Hematopoietic multipotent progenitor cell (in vitro differentiated cells): Measurements from ENCODE around the gene TAF1D. TPM values are rescaled to one million over a fixed set of nuclear protein-coding genes. Genes with fewer than 3 reads are reported as not detected.
A peak's percentile ranks its signal among the peaks of the same experiment; 100 is the strongest.
"Not testable (repeated sequence)": the region's sequence is repeated elsewhere in the genome, so short reads cannot be mapped to it uniquely, and the experiment has no call there.

Experiments used
- DNase-seq, 3 donors: peaks; one replicate each; pipeline ENCODE4 v3.0.0-alpha.2; 2011 to 2015; ENCODE audit warnings: low read depth in 2 of 3, low spot score in 2 of 3
- total RNA-seq: library from RNA; depleted of rRNA; stranded (reverse); fragments of >200 nt; gene quantifications from one replicate; pipeline ENCODE4 v1.2.3, GENCODE V29; 2012

Gene TAF1D
- 111 TPM for total RNA-seq

- DNase-seq, result peak; percentile 94 to 99 (median 99)
Measured at GRCh38 chr11:93741094-93741881, at the start of gene TAF1D, which contains the start of gene C11orf54. Gene TAF1D, minus strand, starts transcription at chr11:93741495. Its CDS starts 2,191 bp downstream, at chr11:93739304. Gene C11orf54, plus strand, starts transcription at chr11:93741672. Its CDS starts 5,722 bp downstream, at chr11:93747394.

- no peak for DNase-seq
Measured at GRCh38 chr11:93784935-93785360, 43.7 kb upstream of the TAF1D start.

GRCh38 chr11:93784145-93784934, 43.0 kb upstream of the TAF1D start, which contains the start of gene MED17:
Gene MED17, plus strand, starts transcription at chr11:93784282. Its CDS starts 232 bp downstream, at chr11:93784514.
- DNase-seq, result peak; percentile 70 to 93 (median 92)

- peak in 1 of 3 donors; percentile 10 for DNase-seq
Measured at GRCh38 chr11:93783765-93784144, 42.5 kb upstream of the TAF1D start.

- no peak for DNase-seq
Measured at GRCh38 chr11:93783362-93783761, 42.1 kb upstream of the TAF1D start.

GRCh38 chr11:93775289-93775688, 34.0 kb upstream of the TAF1D start:
- DNase-seq, result peak in 2 of 3 donors; percentile 14 to 29

GRCh38 chr11:93774560-93774959, 33.3 kb upstream of the TAF1D start:
- not testable (repeated sequence) for DNase-seq

- DNase-seq, result no peak
Measured at GRCh38 chr11:93773601-93774200, 32.4 kb upstream of the TAF1D start.

GRCh38 chr11:93773045-93773477, 31.8 kb upstream of the TAF1D start:
- no peak for DNase-seq

- no peak for DNase-seq
Measured at GRCh38 chr11:93772123-93772522, 30.8 kb upstream of the TAF1D start.

- DNase-seq, result no peak
Measured at GRCh38 chr11:93770160-93770559, 28.9 kb upstream of the TAF1D start.

- DNase-seq, result no peak
Measured at GRCh38 chr11:93767018-93767417, 25.7 kb upstream of the TAF1D start.

- no peak for DNase-seq
Measured at GRCh38 chr11:93766504-93766903, 25.2 kb upstream of the TAF1D start.

- no peak for DNase-seq
Measured at GRCh38 chr11:93765551-93765950, 24.3 kb upstream of the TAF1D start.

GRCh38 chr11:93761910-93762309, 20.6 kb upstream of the TAF1D start:
- DNase-seq, result no peak

GRCh38 chr11:93759123-93759522, 17.8 kb upstream of the TAF1D start:
- not testable (repeated sequence) for DNase-seq

- no peak for DNase-seq
Measured at GRCh38 chr11:93757924-93758865, 16.9 kb upstream of the TAF1D start.

GRCh38 chr11:93757301-93757700, 16.0 kb upstream of the TAF1D start:
- DNase-seq, result no peak

- no peak for DNase-seq
Measured at GRCh38 chr11:93756748-93757147, 15.5 kb upstream of the TAF1D start.

GRCh38 chr11:93753241-93753640, 11.9 kb upstream of the TAF1D start:
- DNase-seq, result no peak
